Astrocyte (in vitro differentiated cells and primary cell): ENCODE measurements around the gene RALGPS2. TPM values are rescaled to one million over a fixed set of nuclear protein-coding genes. Genes with fewer than 3 reads are reported as not detected.

ENCODE experiments used
- DNase-seq: peaks from one replicate; pipeline ENCODE4 v3.0.0-alpha.2; 2010; ENCODE audit warnings: low read depth
- FAIRE-seq: peaks from 2 replicates; lab custom pipeline; 2011; peaks lifted over from hg19 to GRCh38; lab: Jason Lieb, UNC
- H2AFZ ChIP-seq: 2 replicates; pipeline ENCODE4 v1.6.0; 2012; ENCODE audit warnings: low read depth, low read length, inconsistent platforms
- H3K27ac ChIP-seq: 2 replicates; pipeline ENCODE4 v1.5.1; 2011; ENCODE audit warnings: low read depth, low read length, inconsistent platforms
- H3K27me3 ChIP-seq: 2 replicates; pipeline ENCODE4 v1.6.0; 2011; ENCODE audit warnings: low read length, inconsistent platforms; ENCODE audit not compliant: insufficient read depth
- H3K36me3 ChIP-seq: 2 replicates; pipeline ENCODE4 v1.5.1; 2011; ENCODE audit warnings: low read length, inconsistent platforms; ENCODE audit not compliant: insufficient read depth
- H3K4me1 ChIP-seq: 2 replicates; pipeline ENCODE4 v1.5.1; 2011; ENCODE audit warnings: low read length, inconsistent platforms; ENCODE audit not compliant: insufficient read depth
- H3K4me2 ChIP-seq: 2 replicates; pipeline ENCODE4 v1.6.0; 2012; ENCODE audit warnings: low read length, inconsistent platforms
- H3K4me3 ChIP-seq: 2 replicates; pipeline ENCODE4 v1.5.1; 2011; ENCODE audit warnings: low read depth, mild to moderate bottlenecking, low read length, inconsistent platforms; ENCODE audit not compliant: insufficient read depth
- H3K79me2 ChIP-seq: 2 replicates; pipeline ENCODE4 v1.6.0; 2012; ENCODE audit warnings: mild to moderate bottlenecking, low read length, inconsistent platforms; ENCODE audit not compliant: insufficient read depth
- H3K9ac ChIP-seq: 2 replicates; pipeline ENCODE4 v1.6.0; 2012; ENCODE audit warnings: mild to moderate bottlenecking, low read length, inconsistent platforms
- H3K9me3 ChIP-seq: 2 replicates; pipeline ENCODE4 v1.5.1; 2012; ENCODE audit warnings: low read depth, mild to moderate bottlenecking, low read length, inconsistent platforms; ENCODE audit not compliant: insufficient read depth
- H4K20me1 ChIP-seq: 2 replicates; pipeline ENCODE4 v1.6.0; 2012; ENCODE audit warnings: low read length, inconsistent platforms; ENCODE audit not compliant: insufficient read depth
- H3K27ac Mint-ChIP-seq: one replicate; pipeline ENCODE4 v1.8.0; 2021; ENCODE audit warnings: mild to moderate bottlenecking, mixed read lengths; ENCODE audit not compliant: unreplicated experiment
- H3K27me3 Mint-ChIP-seq: one replicate; pipeline ENCODE4 v1.8.0; 2021; ENCODE audit warnings: low read depth, mixed read lengths; ENCODE audit not compliant: unreplicated experiment
- H3K36me3 Mint-ChIP-seq: one replicate; pipeline ENCODE4 v1.8.0; 2021; ENCODE audit warnings: low read depth, mixed read lengths; ENCODE audit not compliant: unreplicated experiment
- H3K4me1 Mint-ChIP-seq: one replicate; pipeline ENCODE4 v1.8.0; 2021; ENCODE audit warnings: low read depth, mixed read lengths; ENCODE audit not compliant: unreplicated experiment
- H3K4me3 Mint-ChIP-seq: one replicate; pipeline ENCODE4 v1.8.0; 2021; ENCODE audit warnings: mild to moderate bottlenecking, moderate library complexity, mixed read lengths; ENCODE audit not compliant: unreplicated experiment
- H3K9me3 Mint-ChIP-seq: one replicate; pipeline ENCODE4 v1.8.0; 2021; ENCODE audit warnings: mild to moderate bottlenecking, mixed read lengths; ENCODE audit not compliant: unreplicated experiment
- EZH2 ChIP-seq: IDR thresholded peaks from 2 replicates; pipeline ENCODE4 v1.6.1; 2012; ENCODE audit warnings: mild to moderate bottlenecking, low read length, inconsistent platforms; ENCODE audit not compliant: insufficient read depth
- total RNA-seq: library from RNA; stranded (reverse); gene quantifications from 2 replicates; pipeline ENCODE4 v1.2.1, GENCODE V29; 2021
- TF ChIP-seq, protein P1 (sequence below): IDR thresholded peaks from 2 replicates; pipeline ENCODE4 v1.5.1; 2011; ENCODE audit warnings: low read depth, mild to moderate bottlenecking, inconsistent platforms, low read length, moderate library complexity; ENCODE audit not compliant: insufficient read depth

Gene RALGPS2
- total RNA-seq, 1 donor from 2014 or later: 33.6 TPM

DNA sequence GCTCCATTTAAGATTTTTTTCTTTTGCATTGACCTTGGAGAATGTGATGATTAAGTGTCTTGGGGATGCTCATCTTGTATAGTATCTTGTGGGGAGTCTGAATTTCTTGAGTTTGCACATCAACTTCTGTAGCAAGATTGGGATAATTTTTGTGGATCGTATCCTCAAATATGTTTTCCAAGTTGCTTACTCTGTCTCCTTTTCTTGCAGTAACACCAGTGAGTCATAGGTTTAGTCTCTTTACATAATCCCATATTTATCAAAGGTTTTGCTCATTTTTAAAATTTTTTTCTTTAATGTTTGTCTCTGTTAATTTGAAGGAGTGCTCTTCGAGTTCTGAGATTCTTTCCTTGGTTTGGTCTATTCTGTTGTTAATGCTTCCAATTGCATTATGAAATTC lies 187.6 kb downstream of the RALGPS2 start:
- no peak overlapping the region for H3K27ac ChIP-seq
- no peaks in the 10 kb centered on the region for H3K27me3 ChIP-seq
- no peaks in the 10 kb centered on the region for H3K4me1 ChIP-seq
- no peak for TF ChIP-seq EZH2
- TF ChIP-seq, protein P1, sequence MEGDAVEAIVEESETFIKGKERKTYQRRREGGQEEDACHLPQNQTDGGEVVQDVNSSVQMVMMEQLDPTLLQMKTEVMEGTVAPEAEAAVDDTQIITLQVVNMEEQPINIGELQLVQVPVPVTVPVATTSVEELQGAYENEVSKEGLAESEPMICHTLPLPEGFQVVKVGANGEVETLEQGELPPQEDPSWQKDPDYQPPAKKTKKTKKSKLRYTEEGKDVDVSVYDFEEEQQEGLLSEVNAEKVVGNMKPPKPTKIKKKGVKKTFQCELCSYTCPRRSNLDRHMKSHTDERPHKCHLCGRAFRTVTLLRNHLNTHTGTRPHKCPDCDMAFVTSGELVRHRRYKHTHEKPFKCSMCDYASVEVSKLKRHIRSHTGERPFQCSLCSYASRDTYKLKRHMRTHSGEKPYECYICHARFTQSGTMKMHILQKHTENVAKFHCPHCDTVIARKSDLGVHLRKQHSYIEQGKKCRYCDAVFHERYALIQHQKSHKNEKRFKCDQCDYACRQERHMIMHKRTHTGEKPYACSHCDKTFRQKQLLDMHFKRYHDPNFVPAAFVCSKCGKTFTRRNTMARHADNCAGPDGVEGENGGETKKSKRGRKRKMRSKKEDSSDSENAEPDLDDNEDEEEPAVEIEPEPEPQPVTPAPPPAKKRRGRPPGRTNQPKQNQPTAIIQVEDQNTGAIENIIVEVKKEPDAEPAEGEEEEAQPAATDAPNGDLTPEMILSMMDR: no peak
- Mint-ChIP-seq H3K27ac (no peak overlapping the region), H3K9me3 (no peaks in the 10 kb centered on the region), H3K4me1 (peaks cover 16% of the 10 kb centered on the region), H3K4me3 (no peak overlapping the region), H3K36me3 (peaks cover 23% of the 10 kb centered on the region), H3K27me3 (no peaks in the 10 kb centered on the region)
- no peak for FAIRE-seq
- H3K36me3 ChIP-seq: no peaks in the 10 kb centered on the region
- H3K9me3 ChIP-seq: no peaks in the 10 kb centered on the region
- no peaks in the 10 kb centered on the region for H3K79me2 ChIP-seq
- H3K4me3 ChIP-seq: no peak overlapping the region
- DNase-seq: no peak
- no peak overlapping the region for H2AFZ ChIP-seq
- no peak overlapping the region for H3K4me2 ChIP-seq
- H3K9ac ChIP-seq: no peak overlapping the region
- H4K20me1 ChIP-seq: no peaks in the 10 kb centered on the region

DNA sequence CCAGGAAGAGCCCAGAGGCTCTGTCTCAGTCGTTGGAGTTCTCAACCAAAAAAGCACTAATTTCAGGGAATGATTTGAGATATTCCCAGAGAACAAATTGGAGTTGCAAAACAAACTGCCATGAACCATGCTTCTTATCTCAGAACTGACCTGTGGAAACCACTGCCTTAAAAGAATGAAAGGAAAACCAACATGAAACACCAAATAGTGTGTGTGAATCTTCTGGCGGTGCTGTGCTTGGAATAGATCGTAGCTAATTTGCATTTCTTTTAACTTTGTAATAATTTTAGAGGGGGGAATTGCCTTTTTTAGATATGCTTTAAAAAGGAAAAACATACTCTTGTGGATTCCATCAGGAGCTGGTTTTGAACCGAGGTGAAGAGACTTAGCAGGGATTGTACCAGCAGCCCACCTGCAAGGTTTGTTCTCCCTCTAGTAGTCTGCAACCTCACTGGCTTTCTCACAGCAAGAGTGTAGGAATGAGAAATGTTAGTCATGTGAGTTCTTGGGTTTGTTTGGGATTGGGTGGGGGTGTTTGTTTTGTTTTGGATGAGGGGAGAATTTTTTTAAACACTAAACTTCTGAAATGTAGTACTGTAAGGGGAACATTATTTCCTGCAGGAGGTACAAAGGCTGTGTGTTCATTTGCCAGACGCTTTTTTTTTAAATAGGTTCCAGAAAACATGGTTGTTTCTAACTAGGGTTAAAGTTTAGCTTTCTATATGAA lies 191.6 kb downstream of the RALGPS2 start:
- Histone ChIP-seq H3K4me2 (no peak overlapping the region), H3K36me3 (no peaks in the 10 kb centered on the region), H3K9me3 (no peaks in the 10 kb centered on the region), H3K4me1 (no peaks in the 10 kb centered on the region), H3K27ac (no peak overlapping the region), H3K9ac (no peak overlapping the region), H3K4me3 (no peak overlapping the region), H4K20me1 (no peaks in the 10 kb centered on the region), H2AFZ (no peak overlapping the region), H3K27me3 (no peaks in the 10 kb centered on the region), H3K79me2 (no peaks in the 10 kb centered on the region)
- Mint-ChIP-seq H3K4me1 (peaks cover 10% of the 10 kb centered on the region), H3K9me3 (no peaks in the 10 kb centered on the region), H3K27me3 (no peaks in the 10 kb centered on the region), H3K36me3 (peaks cover 15% of the 10 kb centered on the region), H3K4me3 (no peak overlapping the region), H3K27ac (no peak overlapping the region)
- FAIRE-seq: no peak
- peak; percentile 24 for DNase-seq
- no peak for TF ChIP-seq EZH2
- TF ChIP-seq, protein P1: no peak

DNA sequence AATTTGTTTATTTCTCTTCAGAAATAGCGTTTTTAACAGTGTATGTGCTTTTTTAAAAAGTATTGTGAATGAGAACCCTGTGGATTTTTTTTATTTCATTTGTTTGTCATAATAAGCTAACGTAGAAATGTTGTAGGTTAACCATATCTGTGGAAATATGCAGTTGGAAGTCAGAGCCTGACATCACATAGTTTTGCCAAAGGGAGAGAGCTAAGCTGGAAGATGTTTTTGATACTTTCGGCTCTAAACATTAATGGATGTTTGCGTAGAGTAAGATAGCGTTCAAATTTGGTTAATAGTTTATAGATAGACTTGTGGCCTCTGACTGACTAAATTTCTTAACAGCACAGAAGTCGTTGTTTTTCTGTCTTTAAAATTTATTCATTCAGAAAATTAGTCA lies 193.3 kb downstream of the RALGPS2 start:
- no peak overlapping the region for H3K4me3 Mint-ChIP-seq
- Histone ChIP-seq H3K9ac (no peak overlapping the region), H3K4me2 (no peak overlapping the region), H3K36me3 (no peaks in the 10 kb centered on the region), H2AFZ (no peak overlapping the region), H3K4me3 (no peak overlapping the region), H3K79me2 (no peaks in the 10 kb centered on the region), H3K9me3 (no peaks in the 10 kb centered on the region), H3K27me3 (no peaks in the 10 kb centered on the region), H3K4me1 (no peaks in the 10 kb centered on the region), H3K27ac (no peak overlapping the region), H4K20me1 (no peaks in the 10 kb centered on the region)
- H3K9me3 Mint-ChIP-seq: peaks cover 2% of the 10 kb centered on the region
- TF ChIP-seq EZH2: no peak
- TF ChIP-seq, protein P1: no peak
- peaks cover 6% of the 10 kb centered on the region for H3K4me1 Mint-ChIP-seq
- no peak overlapping the region for H3K27ac Mint-ChIP-seq
- peaks cover 19% of the 10 kb centered on the region for H3K36me3 Mint-ChIP-seq
- DNase-seq (no peak), FAIRE-seq (no peak)
- H3K27me3 Mint-ChIP-seq: no peaks in the 10 kb centered on the region
